CD8-positive, alpha-beta memory T cell (primary cell): ENCODE measurements around the gene CHI3L1. TPM values are rescaled to one million over a fixed set of nuclear protein-coding genes. Genes with fewer than 3 reads are reported as not detected.

Experiments used
- CTCF ChIA-PET: fragments of 350-600 bp; sonication (Branson Sonifier 250); formaldehyde crosslinking; loops from one replicate; lab custom pipeline; 2021; ENCODE audit warnings: antibody characterized with exemption; lab: Charles Lee
- POLR2A ChIA-PET: fragments of 350-600 bp; sonication (Branson Sonifier 250); formaldehyde crosslinking; loops from one replicate; lab custom pipeline; 2021; ENCODE audit warnings: antibody characterized with exemption; lab: Charles Lee
- DNase-seq, 5 donors: peaks; one replicate each; pipeline versions ENCODE4 v3.0.0 to v3.0.0-alpha.2; 2020 to 2022; ENCODE audit warnings: mixed read lengths in 1 of 5
- H3K27ac ChIP-seq: one replicate; pipeline ENCODE4 v1.7.0; 2013; ENCODE audit warnings: low read depth, mild to moderate bottlenecking, low read length, moderate library complexity
- H3K27me3 ChIP-seq: 2 replicates; pipeline ENCODE4 v1.7.0; 2013; ENCODE audit warnings: low read length, mild to moderate bottlenecking; ENCODE audit not compliant: insufficient read depth, poor library complexity, severe bottlenecking
- H3K36me3 ChIP-seq: 2 replicates; pipeline ENCODE4 v1.7.0; 2013; ENCODE audit warnings: mild to moderate bottlenecking, low read length, moderate library complexity; ENCODE audit not compliant: insufficient read depth
- H3K4me1 ChIP-seq: 2 replicates; pipeline ENCODE4 v1.7.0; 2013; ENCODE audit warnings: mild to moderate bottlenecking, low read length, moderate library complexity; ENCODE audit not compliant: insufficient read depth
- H3K4me3 ChIP-seq: 2 replicates; pipeline ENCODE4 v1.7.0; 2013; ENCODE audit warnings: mild to moderate bottlenecking, low read length
- H3K9me3 ChIP-seq: 2 replicates; pipeline ENCODE4 v1.7.0; 2013; ENCODE audit warnings: mild to moderate bottlenecking, low read length
- H3K27ac Mint-ChIP-seq, 8 donors: one replicate each; pipeline ENCODE4 v1.8.0; 2020 to 2021; ENCODE audit warnings: mixed read lengths in 8 of 8, mild to moderate bottlenecking in 6 of 8, inconsistent platforms in 3 of 8, moderate library complexity in 3 of 8
- H3K27me3 Mint-ChIP-seq, 2 donors: one replicate each; pipeline ENCODE4 v1.8.0; 2020 to 2021; ENCODE audit warnings: mixed read lengths in 2 of 2, mild to moderate bottlenecking in 1 of 2, moderate library complexity in 1 of 2
- H3K36me3 Mint-ChIP-seq, 3 donors: one replicate each; pipeline ENCODE4 v1.8.0; 2020 to 2021; ENCODE audit warnings: mixed read lengths in 3 of 3, inconsistent platforms in 1 of 3, mild to moderate bottlenecking in 1 of 3
- H3K4me1 Mint-ChIP-seq, 3 donors: one replicate each; pipeline ENCODE4 v1.8.0; 2020 to 2021; ENCODE audit warnings: mixed read lengths in 3 of 3, inconsistent platforms in 1 of 3, mild to moderate bottlenecking in 1 of 3
- H3K4me3 Mint-ChIP-seq, 7 donors: one replicate each; pipeline ENCODE4 v1.8.0; 2020 to 2021; ENCODE audit warnings: mixed read lengths in 7 of 7, mild to moderate bottlenecking in 6 of 7, moderate library complexity in 4 of 7, inconsistent platforms in 2 of 7
- H3K9me3 Mint-ChIP-seq, 5 donors: one replicate each; pipeline ENCODE4 v1.8.0; 2020 to 2022; ENCODE audit warnings: mixed read lengths in 5 of 5, mild to moderate bottlenecking in 3 of 5, moderate library complexity in 2 of 5, inconsistent platforms in 1 of 5
- polyA plus RNA-seq: library from polyadenylated mRNA; unstranded; fragments of 300-500 nt; fragmentation: Illumina TruSeq; gene quantifications from one replicate; pipeline ENCODE4 v1.2.3, GENCODE V29; 2021
- total RNA-seq, 2 experiments: library from RNA; stranded (reverse); gene quantifications; one replicate each; pipeline ENCODE4 v1.2.3, GENCODE V29; 2021

Gene CHI3L1
- total and polyA plus RNA-seq, 3 experiments from 2014 or later = not detected

- Histone ChIP-seq H3K36me3 (no peaks in the 10 kb centered on the region), H3K27me3 (no peaks in the 10 kb centered on the region), H3K4me3 (no peak overlapping the region), H3K9me3 (no peaks in the 10 kb centered on the region), H3K27ac (no peak overlapping the region), H3K4me1 (no peaks in the 10 kb centered on the region)
- Mint-ChIP-seq H3K9me3 (no peaks in the 10 kb centered on the region), H3K27me3 (peaks cover 7 to 21% of the 10 kb centered on the region in 2 donors), H3K4me3 (no peak overlapping the region), H3K27ac (peak overlapping the region in 1 of 8 donors; percentile 84), H3K4me1 (no peaks in the 10 kb centered on the region), H3K36me3 (no peaks in the 10 kb centered on the region)
- no peak for DNase-seq
- POLR2A ChIA-PET = no interaction called here
- CTCF ChIA-PET = no interaction called here
Observed at GRCh38 chr1:203174324-203174985, 12.0 kb downstream of the CHI3L1 start.

- H3K9me3 ChIP-seq = no peaks in the 10 kb centered on the region
- no peak overlapping the region for H3K27ac ChIP-seq
- H3K27me3 ChIP-seq = no peaks in the 10 kb centered on the region
- H3K27me3 Mint-ChIP-seq = peaks cover 5 to 19% of the 10 kb centered on the region in 2 donors
- H3K4me3 Mint-ChIP-seq = no peak overlapping the region
- ChIA-PET CTCF (interaction anchor here (2.3 kb wide), 1 partner anchor 134 kb away, joined by 15 read pairs; no protein-coding TSS in a partner anchor), POLR2A (no interaction called here)
- H3K27ac Mint-ChIP-seq = peak overlapping the region in 1 of 8 donors; percentile 36
- H3K4me1 Mint-ChIP-seq = no peaks in the 10 kb centered on the region
- no peaks in the 10 kb centered on the region for H3K36me3 ChIP-seq
- H3K36me3 Mint-ChIP-seq = no peaks in the 10 kb centered on the region
- H3K9me3 Mint-ChIP-seq = no peaks in the 10 kb centered on the region
- no peak overlapping the region for H3K4me3 ChIP-seq
- no peaks in the 10 kb centered on the region for H3K4me1 ChIP-seq
- no peak for DNase-seq
Observed at GRCh38 chr1:203173566-203173965, 12.9 kb downstream of the CHI3L1 start.

- peaks cover 5 to 15% of the 10 kb centered on the region in 2 donors for H3K27me3 Mint-ChIP-seq
- Histone ChIP-seq H3K27me3 (no peaks in the 10 kb centered on the region), H3K4me1 (no peaks in the 10 kb centered on the region), H3K4me3 (no peak overlapping the region), H3K9me3 (no peaks in the 10 kb centered on the region), H3K36me3 (no peaks in the 10 kb centered on the region), H3K27ac (no peak overlapping the region)
- DNase-seq = no peak
- no peak overlapping the region for H3K4me3 Mint-ChIP-seq
- no peak overlapping the region for H3K27ac Mint-ChIP-seq
- ChIA-PET POLR2A (no interaction called here), CTCF (interaction anchor here (1.2 to 2.3 kb wide), 2 partner anchors 43 to 133 kb away, joined by 3 to 15 read pairs; no protein-coding TSS in a partner anchor)
- H3K4me1 Mint-ChIP-seq = no peaks in the 10 kb centered on the region
- H3K9me3 Mint-ChIP-seq = no peaks in the 10 kb centered on the region
- no peaks in the 10 kb centered on the region for H3K36me3 Mint-ChIP-seq
Observed at GRCh38 chr1:203173011-203173555, 13.4 kb downstream of the CHI3L1 start.

- no peak overlapping the region for H3K4me3 Mint-ChIP-seq
Observed at GRCh38 chr1:203172184-203173010, 14.1 kb downstream of the CHI3L1 start.

GRCh38 chr1:203171341-203172183 is 14.9 kb downstream of the CHI3L1 start:
- Histone ChIP-seq H3K9me3 (no peaks in the 10 kb centered on the region), H3K27me3 (no peaks in the 10 kb centered on the region), H3K4me3 (no peak overlapping the region), H3K36me3 (no peaks in the 10 kb centered on the region), H3K27ac (no peak overlapping the region), H3K4me1 (no peaks in the 10 kb centered on the region)
- H3K27me3 Mint-ChIP-seq = peaks cover 2 to 6% of the 10 kb centered on the region in 2 donors
- H3K4me1 Mint-ChIP-seq = no peaks in the 10 kb centered on the region
- H3K36me3 Mint-ChIP-seq = no peaks in the 10 kb centered on the region
- ChIA-PET CTCF (interaction anchor here (1.7 to 2.3 kb wide), 2 partner anchors 11 to 132 kb away, joined by 4 to 15 read pairs; no protein-coding TSS in a partner anchor), POLR2A (interaction anchor here (0.5 kb wide), 1 partner anchor 99 kb away, joined by 3 read pairs; no protein-coding TSS in a partner anchor)
- no peaks in the 10 kb centered on the region for H3K9me3 Mint-ChIP-seq
- no peak for DNase-seq
- no peak overlapping the region for H3K4me3 Mint-ChIP-seq
- H3K27ac Mint-ChIP-seq = no peak overlapping the region

More at GRCh38 chr1:203172184-203173010, 14.1 kb downstream of the CHI3L1 start:
- H3K36me3 ChIP-seq = no peaks in the 10 kb centered on the region
- H3K27ac Mint-ChIP-seq = no peak overlapping the region
- no peaks in the 10 kb centered on the region for H3K4me1 Mint-ChIP-seq
- H3K9me3 Mint-ChIP-seq = no peaks in the 10 kb centered on the region
- H3K27me3 Mint-ChIP-seq = peaks cover 5 to 15% of the 10 kb centered on the region in 2 donors
- ChIA-PET CTCF (interaction anchor here (1.2 to 2.3 kb wide), 3 partner anchors 11 to 133 kb away, joined by 3 to 15 read pairs (median 4); no protein-coding TSS in a partner anchor), POLR2A (interaction anchor here (0.5 kb wide), 1 partner anchor 99 kb away, joined by 3 read pairs; no protein-coding TSS in a partner anchor)
- no peaks in the 10 kb centered on the region for H3K9me3 ChIP-seq
- H3K27me3 ChIP-seq = no peaks in the 10 kb centered on the region
- DNase-seq = peak in 3 of 5 donors; percentile 5 to 19 (median 8)
- no peak overlapping the region for H3K27ac ChIP-seq
- H3K4me3 ChIP-seq = no peak overlapping the region
- no peaks in the 10 kb centered on the region for H3K36me3 Mint-ChIP-seq
- no peaks in the 10 kb centered on the region for H3K4me1 ChIP-seq

- H3K4me1 ChIP-seq = no peaks in the 10 kb centered on the region
- H3K4me1 Mint-ChIP-seq = no peaks in the 10 kb centered on the region
- DNase-seq = no peak
- H3K9me3 Mint-ChIP-seq = no peaks in the 10 kb centered on the region
- H3K36me3 Mint-ChIP-seq = no peaks in the 10 kb centered on the region
- no peaks in the 10 kb centered on the region for H3K9me3 ChIP-seq
- no peak overlapping the region for H3K4me3 Mint-ChIP-seq
- POLR2A ChIA-PET = no interaction called here
- no peak overlapping the region for H3K4me3 ChIP-seq
- no peaks in the 10 kb centered on the region for H3K36me3 ChIP-seq
- peak overlapping the region in 1 of 8 donors; percentile 34 for H3K27ac Mint-ChIP-seq
- peaks cover 4 to 6% of the 10 kb centered on the region in 2 donors for H3K27me3 Mint-ChIP-seq
- H3K27ac ChIP-seq = no peak overlapping the region
- CTCF ChIA-PET = interaction anchor here (1.7 kb wide), 1 partner anchor 10 kb away, joined by 4 read pairs; no protein-coding TSS in a partner anchor
- H3K27me3 ChIP-seq = no peaks in the 10 kb centered on the region
Observed at GRCh38 chr1:203170625-203171330, 15.7 kb downstream of the CHI3L1 start.
